GM19455 (cell line): Measurements from ENCODE around the gene COX19.
A peak's percentile ranks its signal among the peaks of the same experiment; 100 is the strongest.
"Not testable (repeated sequence)": the region's sequence is repeated elsewhere in the genome, so short reads cannot be mapped to it uniquely, and the experiment has no call there.

Experiments
- ATAC-seq: cut with Tn5 transposase; IDR thresholded peaks from one replicate; pipeline ENCODE4 v1.9.1; 2021; ENCODE audit not compliant: unreplicated experiment

The COX19 gene

GRCh38 chr7:962401-963081 is 12.8 kb downstream of the COX19 start:
- ATAC-seq = no peak

- ATAC-seq = no peak
Observed at GRCh38 chr7:961546-962400, 13.6 kb downstream of the COX19 start.

GRCh38 chr7:960972-961371 is 14.4 kb downstream of the COX19 start:
- ATAC-seq = not testable (repeated sequence)

GRCh38 chr7:960269-960871 is 15.0 kb downstream of the COX19 start:
- no peak for ATAC-seq

- ATAC-seq = not testable (repeated sequence)
Observed at GRCh38 chr7:959740-960139, 15.6 kb downstream of the COX19 start.

GRCh38 chr7:959271-959670 is 16.1 kb downstream of the COX19 start:
- ATAC-seq = no peak

GRCh38 chr7:958221-959200 is 16.8 kb downstream of the COX19 start:
- ATAC-seq = no peak

GRCh38 chr7:957418-958220 is 17.7 kb downstream of the COX19 start:
- no peak for ATAC-seq

- ATAC-seq = no peak
Observed at GRCh38 chr7:956031-956430, 19.3 kb downstream of the COX19 start.

GRCh38 chr7:954330-955238 is 20.8 kb downstream of the COX19 start, which contains the start of gene ADAP1:
Gene ADAP1, minus strand, starts transcription at chr7:954680. Its CDS starts 203 bp downstream, at chr7:954477.
- peak; percentile 43 for ATAC-seq

- ATAC-seq = peak; percentile 33
Observed at GRCh38 chr7:953547-954327, 21.6 kb downstream of the COX19 start.

- no peak for ATAC-seq
Observed at GRCh38 chr7:952548-953441, 22.6 kb downstream of the COX19 start.

GRCh38 chr7:951881-952547 is 23.3 kb downstream of the COX19 start:
- no peak for ATAC-seq

- ATAC-seq = no peak
Observed at GRCh38 chr7:949021-949934, 26.1 kb downstream of the COX19 start.
